ENCODE measurements around the gene RTP3.
"Not testable (repeated sequence)": the region's sequence is repeated elsewhere in the genome, so short reads cannot be mapped to it uniquely, and the experiment has no call there.

RTP3 gene

DNA sequence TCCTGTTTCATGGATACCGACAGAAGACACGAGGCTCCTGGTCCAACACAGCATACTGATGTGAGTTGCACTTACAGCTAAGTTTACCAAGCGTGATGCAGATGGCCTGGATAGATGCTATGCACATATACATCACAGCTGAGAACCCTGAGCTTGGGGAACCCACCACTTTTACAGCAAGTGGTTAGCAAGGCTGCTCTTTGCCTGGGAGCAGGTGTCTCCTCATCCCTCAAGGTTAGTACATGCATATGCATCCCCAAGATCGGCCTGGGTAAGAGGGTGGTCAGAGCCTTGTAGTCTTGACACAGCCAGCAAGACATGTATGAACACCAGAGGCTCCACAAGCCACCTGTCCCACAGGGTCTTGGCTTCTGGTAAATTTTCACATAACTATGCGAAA is 40.0 kb downstream of the RTP3 start:
- no peak for TF ChIP-seq CTCF (IDR thresholded peaks at IDR 0.05; ENCODE audit: insufficient read depth, low read depth, low read length, missing control alignments)
- no peak for DNase-seq (ENCODE audit: low read depth)
- no peak overlapping the region for H3K4me3 ChIP-seq (ENCODE audit: low read length)

- DNase-seq (ENCODE audit: low read depth); H3K4me3 ChIP-seq (ENCODE audit: low read length): not testable (repeated sequence)
Observed at GRCh38 chr3:46538425-46538802, 40.6 kb downstream of the RTP3 start.

DNA sequence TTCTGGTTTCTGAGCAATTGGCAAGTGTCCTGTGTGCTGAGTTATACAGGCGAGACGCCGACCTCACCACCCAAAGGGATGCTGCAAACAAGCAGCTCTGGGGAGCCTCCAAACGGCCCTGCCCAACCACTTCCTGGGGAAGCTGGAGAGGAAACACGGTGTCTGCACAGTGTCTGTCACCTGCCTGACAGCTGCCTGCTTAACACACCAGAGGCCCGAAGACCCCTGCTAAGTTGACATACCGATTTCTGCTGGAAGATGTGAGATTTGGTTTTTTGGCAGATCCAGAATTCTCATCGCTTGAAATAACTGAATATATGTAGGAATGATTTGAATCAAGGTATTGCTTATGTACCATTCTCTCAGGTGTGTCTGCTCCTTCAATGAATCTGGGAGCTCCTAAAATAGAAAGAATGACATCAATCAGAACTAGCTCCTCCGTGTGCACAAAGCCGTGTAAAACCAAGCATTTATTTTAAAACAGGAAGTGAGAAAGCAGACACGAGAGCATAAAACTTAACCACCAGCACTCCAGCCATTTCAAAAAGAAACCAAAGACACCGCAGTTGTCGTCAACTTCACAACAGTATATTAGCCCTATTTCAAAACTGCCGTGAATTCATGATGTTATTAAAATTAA is 41.1 kb downstream of the RTP3 start:
- TF ChIP-seq CTCF (IDR thresholded peaks at IDR 0.05; ENCODE audit: insufficient read depth, low read depth, low read length, missing control alignments) = no peak
- DNase-seq (ENCODE audit: low read depth) = no peak
- H3K4me3 ChIP-seq (ENCODE audit: low read length) = no peak overlapping the region

DNA sequence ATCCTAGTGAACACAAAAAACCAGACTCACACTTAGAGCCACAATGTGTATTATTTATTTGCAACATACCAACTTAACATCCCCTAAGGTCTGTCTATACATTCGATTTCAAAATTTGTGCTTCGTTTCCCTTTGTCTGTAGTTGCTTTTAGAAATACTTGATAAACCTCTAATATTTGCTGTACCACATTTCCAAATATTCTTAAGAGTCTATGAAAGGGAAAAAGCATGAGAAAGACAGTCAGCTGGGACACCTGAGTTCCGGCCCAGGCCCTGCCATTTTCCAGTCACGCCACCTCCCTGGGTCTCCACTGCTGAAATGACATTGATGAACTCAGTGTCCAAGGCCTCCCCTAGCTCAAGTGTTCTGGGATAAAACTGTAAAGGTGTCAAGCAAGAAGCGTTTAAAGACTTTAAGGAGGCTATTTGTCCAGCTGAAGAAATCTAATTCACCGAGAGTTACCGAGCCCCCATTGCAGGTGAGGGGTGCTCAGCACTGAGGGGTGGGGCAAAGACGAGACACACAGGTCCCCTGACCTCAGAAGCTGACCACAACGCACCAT is 41.7 kb downstream of the RTP3 start:
- DNase-seq (ENCODE audit: low read depth) = no peak
- no peak overlapping the region for H3K4me3 ChIP-seq (ENCODE audit: low read length)
- TF ChIP-seq CTCF (IDR thresholded peaks at IDR 0.05; ENCODE audit: insufficient read depth, low read depth, low read length, missing control alignments) = no peak

- TF ChIP-seq CTCF (IDR thresholded peaks at IDR 0.05; ENCODE audit: insufficient read depth, low read depth, low read length, missing control alignments) = no peak
- DNase-seq (ENCODE audit: low read depth) = no peak
- H3K4me3 ChIP-seq (ENCODE audit: low read length) = no peak overlapping the region
Observed at GRCh38 chr3:46540550-46540949, 42.8 kb downstream of the RTP3 start.

DNA sequence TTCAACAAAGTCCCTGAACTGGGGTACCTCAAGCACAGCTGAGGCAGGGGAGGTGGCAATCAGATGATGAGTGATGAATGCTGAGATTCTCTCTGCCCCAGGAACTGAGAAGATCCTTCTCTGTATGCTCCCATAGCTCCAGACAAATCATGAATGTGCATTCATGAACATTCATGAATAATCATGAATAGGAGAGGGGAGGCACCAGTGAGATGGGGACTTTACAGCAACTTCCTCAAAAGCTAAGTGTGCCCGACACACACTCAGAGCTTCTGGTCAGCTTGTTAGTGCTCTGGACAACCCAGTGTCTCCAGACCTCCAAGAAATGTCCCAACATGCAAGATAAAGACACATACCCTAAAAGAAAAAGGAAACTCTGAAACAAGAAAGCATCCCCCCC is 44.1 kb downstream of the RTP3 start:
- DNase-seq (ENCODE audit: low read depth) = no peak
- no peak overlapping the region for H3K4me3 ChIP-seq (ENCODE audit: low read length)
- no peak for TF ChIP-seq CTCF (IDR thresholded peaks at IDR 0.05; ENCODE audit: insufficient read depth, low read depth, low read length, missing control alignments)

DNA sequence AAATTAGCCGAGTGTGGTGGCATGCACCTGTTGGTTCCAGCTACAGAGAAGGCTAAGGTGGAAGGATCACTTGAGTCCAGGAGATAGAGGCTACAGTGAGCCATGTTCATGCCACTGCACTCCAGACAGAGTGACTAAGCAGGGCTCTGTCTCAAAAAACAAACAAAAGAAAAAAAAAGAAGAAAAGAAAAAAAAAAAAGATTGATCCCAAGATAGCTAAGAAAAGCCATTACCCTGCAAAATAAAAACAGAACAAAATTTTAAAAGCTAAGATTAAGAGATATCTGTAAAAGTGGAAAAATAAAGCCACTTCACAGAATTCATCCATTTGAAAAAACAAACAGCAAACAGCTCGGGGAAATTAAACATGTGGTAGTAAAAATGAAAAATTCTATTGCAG is 44.6 kb downstream of the RTP3 start:
- TF ChIP-seq CTCF (IDR thresholded peaks at IDR 0.05; ENCODE audit: insufficient read depth, low read depth, low read length, missing control alignments) = no peak

More for the DNA sequence above, 44.6 kb downstream of the RTP3 start:
- DNase-seq (ENCODE audit: low read depth) = no peak
- no peak overlapping the region for H3K4me3 ChIP-seq (ENCODE audit: low read length)
